Naive thymus-derived CD4-positive, alpha-beta T cell (primary cell): ENCODE data around the gene YES1. TPM values are rescaled to one million over a fixed set of nuclear protein-coding genes. Genes with fewer than 3 reads are reported as not detected.

Experiments
- ATAC-seq: fragments of 150-1000 bp; cut with Tn5 transposase; 2 replicates; pipeline ENCODE4 v1.10.0; 2021; ENCODE audit warnings: mild to moderate bottlenecking, moderate library complexity
- CTCF ChIA-PET: fragments of 350-600 bp; sonication (Branson Sonifier 250); formaldehyde crosslinking; loops from one replicate; lab custom pipeline; 2021; ENCODE audit warnings: antibody characterized with exemption; lab: Charles Lee
- POLR2A ChIA-PET: fragments of 350-600 bp; sonication (Branson Sonifier 250); formaldehyde crosslinking; loops from one replicate; lab custom pipeline; 2021; ENCODE audit warnings: antibody characterized with exemption, inconsistent platforms; lab: Charles Lee
- DNase-seq, 9 donors: peaks; one replicate each; pipeline versions ENCODE4 v3.0.0 to v3.0.0-alpha.2; 2020 to 2022; ENCODE audit warnings: mixed read lengths in 1 of 9
- H3K27ac ChIP-seq: one replicate; pipeline ENCODE4 v1.7.0; 2013; ENCODE audit warnings: mild to moderate bottlenecking, low read depth, low read length, moderate library complexity
- H3K27me3 ChIP-seq, 2 donors: one replicate each; pipeline ENCODE4 v1.7.0; 2013; ENCODE audit warnings: low read length in 2 of 2, mild to moderate bottlenecking in 2 of 2, moderate library complexity in 2 of 2; ENCODE audit not compliant: control insufficient read depth in 2 of 2, insufficient read depth in 2 of 2
- H3K36me3 ChIP-seq, 3 experiments: 1 replicate in 2 of 3; 2 replicates in 1 of 3; pipeline ENCODE4 v1.7.0; 2013; ENCODE audit warnings: low read length in 3 of 3, mild to moderate bottlenecking in 3 of 3, moderate library complexity in 1 of 3; ENCODE audit not compliant: insufficient read depth in 3 of 3, control insufficient read depth in 2 of 3
- H3K4me1 ChIP-seq, 2 donors: one replicate each; pipeline ENCODE4 v1.7.0; 2013; ENCODE audit warnings: low read length in 2 of 2, mild to moderate bottlenecking in 2 of 2, moderate library complexity in 1 of 2; ENCODE audit not compliant: control insufficient read depth in 2 of 2, insufficient read depth in 2 of 2
- H3K4me3 ChIP-seq: 2 replicates; pipeline ENCODE4 v1.7.0; 2013; ENCODE audit warnings: mild to moderate bottlenecking, low read length
- H3K9me3 ChIP-seq, 3 experiments: 1 replicate in 2 of 3; 2 replicates in 1 of 3; pipeline ENCODE4 v1.7.0; 2013; ENCODE audit warnings: low read length in 3 of 3; ENCODE audit not compliant: control insufficient read depth in 2 of 3
- H3K27ac Mint-ChIP-seq, 9 donors: one replicate each; pipeline ENCODE4 v1.8.0; 2020 to 2022; ENCODE audit warnings: mixed read lengths in 9 of 9, mild to moderate bottlenecking in 8 of 9, moderate library complexity in 5 of 9, inconsistent platforms in 2 of 9
- H3K27me3 Mint-ChIP-seq, 5 donors: one replicate each; pipeline ENCODE4 v1.8.0; 2021 to 2022; ENCODE audit warnings: mixed read lengths in 5 of 5, mild to moderate bottlenecking in 1 of 5
- H3K36me3 Mint-ChIP-seq, 5 donors: one replicate each; pipeline ENCODE4 v1.8.0; 2020 to 2022; ENCODE audit warnings: mixed read lengths in 5 of 5, mild to moderate bottlenecking in 3 of 5, inconsistent platforms in 1 of 5
- H3K4me1 Mint-ChIP-seq, 7 donors: one replicate each; pipeline ENCODE4 v1.8.0; 2020 to 2022; ENCODE audit warnings: mixed read lengths in 7 of 7, mild to moderate bottlenecking in 3 of 7, inconsistent platforms in 1 of 7
- H3K4me3 Mint-ChIP-seq, 10 donors: one replicate each; pipeline ENCODE4 v1.8.0; 2020 to 2022; ENCODE audit warnings: mild to moderate bottlenecking in 10 of 10, mixed read lengths in 10 of 10, moderate library complexity in 6 of 10, inconsistent platforms in 2 of 10
- H3K9me3 Mint-ChIP-seq, 11 donors: one replicate each; pipeline ENCODE4 v1.8.0; 2020 to 2022; ENCODE audit warnings: mixed read lengths in 11 of 11, mild to moderate bottlenecking in 4 of 11, inconsistent platforms in 1 of 11, moderate library complexity in 1 of 11
- intact Hi-C, 2 donors: fragments of 100-400 bp; cut with micrococcal nuclease; formaldehyde crosslinking; loops; one replicate each; pipeline ENCODE4 v1.15.1; 2023
- polyA plus RNA-seq, 2 donors: library from polyadenylated mRNA; unstranded; fragments of 300-500 nt; fragmentation: Illumina TruSeq; gene quantifications; one replicate each; pipeline ENCODE4 v1.2.3, GENCODE V29; 2021
- total RNA-seq, 6 experiments: library from RNA in 5 of 6; stranded (reverse) in 5 of 6; gene quantifications; 1 replicate in 5 of 6; 2 replicates in 1 of 6; pipeline ENCODE4 v1.2.3 and lab custom pipeline; 2021 to 2026

Gene YES1
- total and polyA plus RNA-seq, 7 experiments from 2014 or later = 0.66 to 15.8 (median 14.7) TPM

GRCh38 chr18:710418-711300, 101.4 kb downstream of the YES1 start:
- DNase-seq = no peak
- Histone ChIP-seq H3K27me3 (no peaks in the 10 kb centered on the region), H3K36me3 (peaks cover 0 to 6% (median 0%) of the 10 kb centered on the region in 3 experiments), H3K4me3 (peak overlapping the region; percentile 95), H3K9me3 (no peaks in the 10 kb centered on the region), H3K4me1 (peaks cover 8 to 12% of the 10 kb centered on the region in 2 donors), H3K27ac (peak overlapping the region; percentile 76)
- no peaks in the 10 kb centered on the region for H3K27me3 Mint-ChIP-seq
- peak overlapping the region; percentile 88 to 99 (median 98) for H3K27ac Mint-ChIP-seq
- CTCF ChIA-PET = interaction anchor here (1.2 kb wide), 1 partner anchor 87 kb away, joined by 3 read pairs; no protein-coding TSS in a partner anchor
- H3K9me3 Mint-ChIP-seq = peaks cover 0 to 9% (median 0%) of the 10 kb centered on the region in 11 donors
- no peak for ATAC-seq
- POLR2A ChIA-PET = interaction anchor here (0.6 to 1.2 kb wide), 3 partner anchors 11 to 120 kb away, joined by 3 to 5 read pairs (median 4); no protein-coding TSS in a partner anchor
- peaks cover 21 to 49% (median 41%) of the 10 kb centered on the region in 7 donors for H3K4me1 Mint-ChIP-seq
- peak overlapping the region; percentile 84 to 98 (median 92) for H3K4me3 Mint-ChIP-seq
- intact Hi-C loops = loop anchor here (1.0 to 10.0 kb wide), 9 partner anchors 14 to 1864 kb away; partner anchors contain the start of genes METTL4 (in 1 of the 2), NDC80 (in 1 of the 2), THOC1 (in 1 of the 2) and USP14 (in 1 of the 2)
- peaks cover 9 to 29% (median 16%) of the 10 kb centered on the region in 5 donors for H3K36me3 Mint-ChIP-seq

GRCh38 chr18:709771-710170, 102.3 kb downstream of the YES1 start:
- ChIA-PET POLR2A (interaction anchor here (1.2 kb wide), 1 partner anchor 10 kb away, joined by 4 read pairs; no protein-coding TSS in a partner anchor), CTCF (interaction anchor here (0.7 kb wide), 1 partner anchor 82 kb away, joined by 3 read pairs; no protein-coding TSS in a partner anchor)
- Histone ChIP-seq H3K27me3 (no peaks in the 10 kb centered on the region), H3K4me3 (no peak overlapping the region), H3K36me3 (peaks cover 0 to 10% (median 0%) of the 10 kb centered on the region in 3 experiments), H3K27ac (no peak overlapping the region), H3K4me1 (peaks cover 8 to 12% of the 10 kb centered on the region in 2 donors), H3K9me3 (no peaks in the 10 kb centered on the region)
- Mint-ChIP-seq H3K27ac (peak overlapping the region in 2 of 9 donors; percentile 11 to 83), H3K36me3 (peaks cover 9 to 37% (median 23%) of the 10 kb centered on the region in 5 donors), H3K4me1 (peaks cover 21 to 56% (median 41%) of the 10 kb centered on the region in 7 donors), H3K27me3 (no peaks in the 10 kb centered on the region), H3K9me3 (peaks cover 0 to 9% (median 0%) of the 10 kb centered on the region in 11 donors), H3K4me3 (peak overlapping the region; percentile 8 to 98 (median 44))
- DNase-seq = no peak
- intact Hi-C loops = loop anchor here (2.0 to 10.0 kb wide), 5 partner anchors 13 to 1865 kb away; partner anchors contain the start of genes METTL4 (in 1 of the 2), NDC80 (in 1 of the 2), THOC1 (in 1 of the 2) and USP14 (in 1 of the 2)
- ATAC-seq = no peak

GRCh38 chr18:708096-708495, 103.9 kb downstream of the YES1 start:
- DNase-seq = no peak
- Histone ChIP-seq H3K4me3 (no peak overlapping the region), H3K27ac (no peak overlapping the region), H3K27me3 (no peaks in the 10 kb centered on the region), H3K36me3 (peaks cover 0 to 22% (median 0%) of the 10 kb centered on the region in 3 experiments), H3K9me3 (no peaks in the 10 kb centered on the region), H3K4me1 (peaks cover 8 to 12% of the 10 kb centered on the region in 2 donors)
- Mint-ChIP-seq H3K27ac (peak overlapping the region in 4 of 9 donors; percentile 16 to 86 (median 68)), H3K4me3 (peak overlapping the region in 2 of 10 donors; percentile 15 to 48), H3K9me3 (no peaks in the 10 kb centered on the region), H3K27me3 (no peaks in the 10 kb centered on the region), H3K4me1 (peaks cover 22 to 66% (median 50%) of the 10 kb centered on the region in 7 donors), H3K36me3 (peaks cover 9 to 45% (median 23%) of the 10 kb centered on the region in 5 donors)
- ChIA-PET POLR2A (interaction anchor here (1.2 kb wide), 2 partner anchors 27 to 31 kb away, joined by 3 read pairs; no protein-coding TSS in a partner anchor), CTCF (interaction anchor here (0.6 to 1.5 kb wide), 3 partner anchors 84 to 1591 kb away, joined by 3 to 6 read pairs (median 4); no protein-coding TSS in a partner anchor)
- no peak for ATAC-seq
- intact Hi-C loops = no loop called here

GRCh38 chr18:706405-706804, 105.6 kb downstream of the YES1 start:
- intact Hi-C loops = no loop called here
- Histone ChIP-seq H3K27me3 (no peaks in the 10 kb centered on the region), H3K27ac (no peak overlapping the region), H3K36me3 (peaks cover 0 to 22% (median 0%) of the 10 kb centered on the region in 3 experiments), H3K9me3 (no peaks in the 10 kb centered on the region), H3K4me3 (no peak overlapping the region), H3K4me1 (peaks cover 8 to 10% of the 10 kb centered on the region in 2 donors)
- peaks cover 24 to 67% (median 53%) of the 10 kb centered on the region in 7 donors for H3K4me1 Mint-ChIP-seq
- ChIA-PET POLR2A (interaction anchor here (0.6 kb wide), 1 partner anchor 21 kb away, joined by 3 read pairs; no protein-coding TSS in a partner anchor), CTCF (interaction anchor here (0.6 to 1.5 kb wide), 2 partner anchors 7 to 82 kb away, joined by 3 to 6 read pairs; no protein-coding TSS in a partner anchor)
- DNase-seq (no peak), ATAC-seq (no peak)
- H3K27ac Mint-ChIP-seq = peak overlapping the region in 1 of 9 donors; percentile 38
- no peak overlapping the region for H3K4me3 Mint-ChIP-seq
- peaks cover 13 to 48% (median 27%) of the 10 kb centered on the region in 5 donors for H3K36me3 Mint-ChIP-seq
- H3K27me3 Mint-ChIP-seq = no peaks in the 10 kb centered on the region
- no peaks in the 10 kb centered on the region for H3K9me3 Mint-ChIP-seq

GRCh38 chr18:703213-703967, 108.7 kb downstream of the YES1 start:
- DNase-seq (peak in 1 of 9 donors; percentile 19), ATAC-seq (no peak)
- POLR2A ChIA-PET = no interaction called here
- H3K4me3 ChIP-seq = no peak overlapping the region
- Mint-ChIP-seq H3K4me3 (no peak overlapping the region), H3K27ac (peak overlapping the region in 5 of 9 donors; percentile 3 to 74 (median 30)), H3K36me3 (peaks cover 4 to 37% (median 17%) of the 10 kb centered on the region in 5 donors), H3K9me3 (no peaks in the 10 kb centered on the region), H3K27me3 (no peaks in the 10 kb centered on the region), H3K4me1 (peaks cover 10 to 37% (median 23%) of the 10 kb centered on the region in 7 donors)
- intact Hi-C loops = no loop called here
- H3K36me3 ChIP-seq = peaks cover 0 to 28% (median 0%) of the 10 kb centered on the region in 3 experiments
- no peaks in the 10 kb centered on the region for H3K27me3 ChIP-seq
- H3K9me3 ChIP-seq = no peaks in the 10 kb centered on the region
- H3K27ac ChIP-seq = no peak overlapping the region
- CTCF ChIA-PET = no interaction called here
- H3K4me1 ChIP-seq = no peaks in the 10 kb centered on the region
